Spinal cord (tissue), 10 donors: ENCODE results near the gene DNAAF5. TPM values are rescaled to one million over a fixed set of nuclear protein-coding genes. Genes with fewer than 3 reads are reported as not detected.
"Not testable (repeated sequence)": the region's sequence is repeated elsewhere in the genome, so short reads cannot be mapped to it uniquely, and the experiment has no call there.

Experiments
- DNase-seq, 6 donors: peaks; one replicate each; pipeline versions ENCODE4 v3.0.0 to v3.0.0-alpha.2; 2013 to 2015; ENCODE audit warnings: low spot score in 6 of 6, low read depth in 4 of 6
- H3K27ac ChIP-seq: one replicate; pipeline ENCODE4 v1.5.1; 2013; ENCODE audit warnings: low read depth, low read length, control low read depth
- H3K27me3 ChIP-seq: one replicate; pipeline ENCODE4 v1.6.1; 2013; ENCODE audit warnings: low read length; ENCODE audit not compliant: control insufficient read depth, insufficient read depth
- H3K36me3 ChIP-seq: one replicate; pipeline ENCODE4 v1.6.1; 2013; ENCODE audit warnings: low read length; ENCODE audit not compliant: control insufficient read depth, insufficient read depth
- H3K4me1 ChIP-seq: one replicate; pipeline ENCODE4 v1.6.1; 2013; ENCODE audit warnings: low read length; ENCODE audit not compliant: control insufficient read depth, insufficient read depth
- H3K4me3 ChIP-seq: one replicate; pipeline ENCODE4 v1.5.1; 2013; ENCODE audit warnings: low read depth, low read length, control low read depth
- H3K9me3 ChIP-seq: one replicate; pipeline ENCODE4 v1.6.1; 2013; ENCODE audit warnings: low read length; ENCODE audit not compliant: control insufficient read depth, insufficient read depth
- WGBS: methylation state at CpG from one replicate; pipeline ENCODE4 v1.1.5; 2013; ENCODE audit warnings: missing lambda C conversion rate; ENCODE audit not compliant: insufficient coverage; 5-methylcytosine and 5-hydroxymethylcytosine counted together
- polyA plus RNA-seq, 2 donors: library from polyadenylated mRNA; unstranded; fragments of 120-200 nt; gene quantifications; one replicate each; pipeline ENCODE4 v1.2.1, GENCODE V29; 2013; ENCODE audit not compliant: insufficient read length in 2 of 2
- total RNA-seq, 2 donors: library from RNA; depleted of rRNA in 1 of 2; stranded (reverse); fragments of 120-200 nt in 1 of 2; fragments of >200 nt in 1 of 2; gene quantifications; one replicate each; pipeline versions ENCODE4 v1.2.3 to v1.2.4, GENCODE V29; 2013 to 2014
- donor health status: healthy.

DNAAF5 gene
- total and polyA plus RNA-seq, 4 donors = 10.9 to 23.3 (median 22.4) TPM

GRCh38 chr7:744854-745430, 18.4 kb downstream of the DNAAF5 start:
- 100% methylated on average over 15 of the region's 20 CpGs for WGBS
- Histone ChIP-seq H3K36me3 (peaks cover 66% of the 10 kb centered on the region), H3K9me3 (no peaks in the 10 kb centered on the region), H3K4me1 (peaks cover 6% of the 10 kb centered on the region), H3K27me3 (no peaks in the 10 kb centered on the region), H3K27ac (no peak overlapping the region), H3K4me3 (no peak overlapping the region)
- DNase-seq = no peak

GRCh38 chr7:745431-746154, 19.1 kb downstream of the DNAAF5 start:
- Histone ChIP-seq H3K27ac (no peak overlapping the region), H3K4me3 (no peak overlapping the region), H3K4me1 (peaks cover 6% of the 10 kb centered on the region), H3K36me3 (peaks cover 62% of the 10 kb centered on the region), H3K27me3 (no peaks in the 10 kb centered on the region), H3K9me3 (no peaks in the 10 kb centered on the region)
- 96% methylated on average over 13 of the region's 23 CpGs for WGBS
- peak in 1 of 6 donors; percentile 74 for DNase-seq

GRCh38 chr7:746155-747061, 19.9 kb downstream of the DNAAF5 start:
- Histone ChIP-seq H3K9me3 (no peaks in the 10 kb centered on the region), H3K4me3 (no peak overlapping the region), H3K27ac (no peak overlapping the region), H3K27me3 (no peaks in the 10 kb centered on the region), H3K36me3 (peaks cover 60% of the 10 kb centered on the region), H3K4me1 (peaks cover 6% of the 10 kb centered on the region)
- DNase-seq = no peak
- WGBS = 96% methylated on average over 31 of the region's 40 CpGs

- Histone ChIP-seq H3K9me3 (no peaks in the 10 kb centered on the region), H3K4me3 (no peak overlapping the region), H3K36me3 (peaks cover 60% of the 10 kb centered on the region), H3K27ac (no peak overlapping the region), H3K27me3 (no peaks in the 10 kb centered on the region), H3K4me1 (peaks cover 6% of the 10 kb centered on the region)
- 88% methylated on average over 12 of the region's 12 CpGs for WGBS
- no peak for DNase-seq
Observed at GRCh38 chr7:747186-747585, 20.7 kb downstream of the DNAAF5 start.

GRCh38 chr7:748446-748845, 21.9 kb downstream of the DNAAF5 start:
- Histone ChIP-seq H3K27ac (no peak overlapping the region), H3K9me3 (no peaks in the 10 kb centered on the region), H3K4me1 (peaks cover 6% of the 10 kb centered on the region), H3K36me3 (peaks cover 64% of the 10 kb centered on the region), H3K4me3 (no peak overlapping the region), H3K27me3 (no peaks in the 10 kb centered on the region)
- DNase-seq = no peak
- WGBS = 90% methylated on average over 15 of the region's 15 CpGs

- no peak overlapping the region for H3K4me3 ChIP-seq
- H3K27ac ChIP-seq = no peak overlapping the region
- no peaks in the 10 kb centered on the region for H3K27me3 ChIP-seq
- DNase-seq = peak in 1 of 6 donors; percentile 89
- H3K36me3 ChIP-seq = peaks cover 69% of the 10 kb centered on the region
- peaks cover 6% of the 10 kb centered on the region for H3K4me1 ChIP-seq
- H3K9me3 ChIP-seq = no peaks in the 10 kb centered on the region
- WGBS = 65% methylated on average over 13 of the region's 14 CpGs
Observed at GRCh38 chr7:749140-749551, 22.6 kb downstream of the DNAAF5 start.

- no peak overlapping the region for H3K27ac ChIP-seq
- peaks cover 6% of the 10 kb centered on the region for H3K4me1 ChIP-seq
- WGBS = 93% methylated on average over 25 of the region's 26 CpGs
- H3K9me3 ChIP-seq = no peaks in the 10 kb centered on the region
- no peaks in the 10 kb centered on the region for H3K27me3 ChIP-seq
- no peak overlapping the region for H3K4me3 ChIP-seq
- DNase-seq = no peak
- H3K36me3 ChIP-seq = peaks cover 75% of the 10 kb centered on the region
Observed at GRCh38 chr7:750111-750905, 23.8 kb downstream of the DNAAF5 start.

- H3K9me3 ChIP-seq = no peaks in the 10 kb centered on the region
- peaks cover 6% of the 10 kb centered on the region for H3K4me1 ChIP-seq
- H3K27me3 ChIP-seq = no peaks in the 10 kb centered on the region
- H3K36me3 ChIP-seq = peaks cover 78% of the 10 kb centered on the region
- H3K27ac ChIP-seq = no peak overlapping the region
- no peak for DNase-seq
- WGBS = 99% methylated on average over 5 of the region's 15 CpGs
- H3K4me3 ChIP-seq = no peak overlapping the region
Observed at GRCh38 chr7:751826-752225, 25.3 kb downstream of the DNAAF5 start.

GRCh38 chr7:752256-752655, 25.8 kb downstream of the DNAAF5 start:
- DNase-seq, H3K4me3 ChIP-seq, H3K9me3 ChIP-seq, H3K4me1 ChIP-seq, H3K27me3 ChIP-seq, H3K27ac ChIP-seq: not testable (repeated sequence)
- whole genome bisulfite sequencing = 90% methylated on average over 32 of the region's 33 CpGs
- H3K36me3 ChIP-seq = peaks cover 78% of the 10 kb centered on the region
